GM23338 (cell line): ENCODE results near the gene TENM4.

Experiments used
- CTCF ChIP-seq, 2 experiments: fragments of 200-600 bp in 1 of 2; sonication (generic) in 1 of 2; conservative IDR thresholded peaks; 2 replicates each; pipeline versions ENCODE4 v1.5.1 to v1.6.1; 2016 to 2017; ENCODE audit warnings: antibody characterized with exemption in 2 of 2, low read depth in 2 of 2, mild to moderate bottlenecking in 2 of 2, moderate library complexity in 1 of 2
- EZH2 ChIP-seq: fragments of 200-600 bp; sonication (generic); IDR thresholded peaks from one replicate; pipeline ENCODE4 v1.8.0; 2017; ENCODE audit warnings: antibody characterized with exemption, mild to moderate bottlenecking, low read depth; ENCODE audit not compliant: unreplicated experiment
- EZH2phosphoT487 ChIP-seq: fragments of 200-600 bp; sonication (generic); IDR thresholded peaks from one replicate; pipeline ENCODE4 v1.8.1; 2018; ENCODE audit warnings: antibody characterized with exemption; ENCODE audit not compliant: unreplicated experiment
- POLR2AphosphoS5 ChIP-seq: IDR thresholded peaks from 2 replicates; pipeline ENCODE4 v1.6.1; 2016; ENCODE audit warnings: antibody characterized with exemption, low read depth
- REST ChIP-seq: IDR thresholded peaks from one replicate; pipeline ENCODE4 v1.6.1; 2018; ENCODE audit warnings: antibody characterized with exemption; ENCODE audit not compliant: unreplicated experiment
- ZNF462 ChIP-seq: fragments of 250-450 bp; sonication (Bioruptor Pico); IDR thresholded peaks from 2 replicates; pipeline ENCODE4 v1.5.0; 2020; ENCODE audit warnings: mild to moderate bottlenecking, moderate library complexity
- TF ChIP-seq, protein P1 (sequence below): IDR thresholded peaks from 2 replicates; pipeline ENCODE4 v1.6.1; 2016; ENCODE audit warnings: antibody characterized with exemption

- TF ChIP-seq CTCF (conservative IDR thresholded peaks at IDR 0.05; ENCODE audit: low read depth in 2 of 2) (no peak), ZNF462 (no peak), EZH2phosphoT487 (no peak), POLR2AphosphoS5 (no peak), EZH2 (no peak), REST (no peak)
- TF ChIP-seq, protein P1, sequence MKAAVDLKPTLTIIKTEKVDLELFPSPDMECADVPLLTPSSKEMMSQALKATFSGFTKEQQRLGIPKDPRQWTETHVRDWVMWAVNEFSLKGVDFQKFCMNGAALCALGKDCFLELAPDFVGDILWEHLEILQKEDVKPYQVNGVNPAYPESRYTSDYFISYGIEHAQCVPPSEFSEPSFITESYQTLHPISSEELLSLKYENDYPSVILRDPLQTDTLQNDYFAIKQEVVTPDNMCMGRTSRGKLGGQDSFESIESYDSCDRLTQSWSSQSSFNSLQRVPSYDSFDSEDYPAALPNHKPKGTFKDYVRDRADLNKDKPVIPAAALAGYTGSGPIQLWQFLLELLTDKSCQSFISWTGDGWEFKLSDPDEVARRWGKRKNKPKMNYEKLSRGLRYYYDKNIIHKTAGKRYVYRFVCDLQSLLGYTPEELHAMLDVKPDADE, result no peak
These were observed 44.8 kb downstream of the TENM4 start for GRCh38 chr11:79396001-79396400.
